HepG2 (cell line): ENCODE data around the gene GSTM1. TPM values are rescaled to one million over a fixed set of nuclear protein-coding genes. Genes with fewer than 3 reads are reported as not detected.

ENCODE experiments used
- ARID4A ChIP-seq: sonication (generic); formaldehyde crosslinking; IDR thresholded peaks from 2 replicates; pipeline ENCODE4 v1.5.0; 2020; ENCODE audit warnings: mild to moderate bottlenecking, missing genetic modification reagents, borderline replicate concordance
- ATF7 ChIP-seq, 2 experiments: fragments of 450-650 bp in 1 of 2; sonication (generic) in 1 of 2; formaldehyde crosslinking in 1 of 2; IDR thresholded peaks; 2 replicates each; pipeline versions ENCODE4 v1.4.0 to v1.6.1; 2016 to 2020; ENCODE audit warnings: antibody characterized with exemption in 1 of 2, mild to moderate bottlenecking in 1 of 2, missing genetic modification reagents in 1 of 2
- EEA1 ChIP-seq: sonication (generic); formaldehyde crosslinking; IDR thresholded peaks from 2 replicates; pipeline ENCODE4 v1.5.1; 2020; ENCODE audit warnings: mild to moderate bottlenecking, missing genetic modification reagents, borderline replicate concordance
- HMG20B ChIP-seq: conservative IDR thresholded peaks from 2 replicates; pipeline ENCODE4 v1.6.1; 2016; ENCODE audit warnings: missing genetic modification reagents, missing compliant biosample characterization
- IRF2 ChIP-seq: IDR thresholded peaks from 2 replicates; pipeline ENCODE4 v1.6.1; 2018; ENCODE audit warnings: missing genetic modification reagents, missing compliant biosample characterization
- ISL2 ChIP-seq: sonication (generic); formaldehyde crosslinking; IDR thresholded peaks from 2 replicates; pipeline ENCODE4 v1.5.0; 2020; ENCODE audit warnings: missing genetic modification reagents
- JARID2 ChIP-seq: sonication (generic); formaldehyde crosslinking; IDR thresholded peaks from 2 replicates; pipeline ENCODE4 v1.8.1; 2023; ENCODE audit warnings: missing genetic modification reagents, inconsistent platforms; ENCODE audit not compliant: insufficient replicate concordance
- MTERF4 ChIP-seq: sonication (generic); formaldehyde crosslinking; IDR thresholded peaks from 2 replicates; pipeline ENCODE4 v1.8.0; 2023; ENCODE audit warnings: mild to moderate bottlenecking, missing genetic modification reagents
- NRL ChIP-seq: sonication (generic); formaldehyde crosslinking; IDR thresholded peaks from 2 replicates; pipeline ENCODE4 v1.5.0; 2020; ENCODE audit warnings: missing genetic modification reagents, mild to moderate bottlenecking, moderate library complexity, borderline replicate concordance
- RBM39 ChIP-seq: fragments of 200-400 bp; formaldehyde crosslinking; IDR thresholded peaks from one replicate; pipeline ENCODE4 v1.6.1; 2018; ENCODE audit warnings: antibody characterized with exemption, mild to moderate bottlenecking, low read depth, low read length; ENCODE audit not compliant: poor library complexity, severe bottlenecking
- SETDB1 ChIP-seq: sonication (generic); formaldehyde crosslinking; IDR thresholded peaks from 2 replicates; pipeline ENCODE4 v1.5.1; 2020; ENCODE audit warnings: missing genetic modification reagents, mild to moderate bottlenecking, borderline replicate concordance
- ZFAT ChIP-seq: sonication (generic); formaldehyde crosslinking; conservative IDR thresholded peaks from 2 replicates; pipeline ENCODE4 v1.8.1; 2023; ENCODE audit warnings: missing genetic modification reagents, inconsistent platforms
- ZNF556 ChIP-seq: sonication (generic); formaldehyde crosslinking; IDR thresholded peaks from 2 replicates; pipeline ENCODE4 v1.4.0; 2020; ENCODE audit warnings: mild to moderate bottlenecking, missing genetic modification reagents, borderline replicate concordance
- ZNF710 ChIP-seq: sonication (generic); formaldehyde crosslinking; IDR thresholded peaks from 2 replicates; pipeline ENCODE4 v1.5.0; 2020; ENCODE audit warnings: mild to moderate bottlenecking, missing genetic modification reagents, borderline replicate concordance
- ZSCAN5A ChIP-seq: sonication (generic); formaldehyde crosslinking; IDR thresholded peaks from 2 replicates; pipeline ENCODE4 v1.8.0; 2022; ENCODE audit warnings: mild to moderate bottlenecking, missing genetic modification reagents, borderline replicate concordance
- polyA plus RNA-seq, 8 experiments: library from polyadenylated mRNA; depleted of rRNA in 3 of 8; stranded (reverse) in 7 of 8; unstranded in 1 of 8; fragments of >200 nt; fragmentation: Illumina TruSeq in 4 of 8; extraction: Trizol in 4 of 8; gene quantifications; 2 replicates each; pipeline versions ENCODE4 v1.2.1 to v1.2.3, GENCODE V29; 2011 to 2016; ENCODE audit warnings: low read depth in 4 of 8, missing spikeins in 1 of 8, mixed read lengths in 1 of 8; ENCODE audit not compliant: insufficient read depth in 1 of 8
- total RNA-seq, 5 experiments: library from RNA; depleted of rRNA; stranded (reverse); fragments of >200 nt; fragmentation: Illumina TruSeq; extraction: Trizol; gene quantifications; 2 replicates each; pipeline ENCODE4 v1.2.3, GENCODE V29; 2016; ENCODE audit warnings: low read depth in 1 of 5

GSTM1 gene
- total and polyA plus RNA-seq, 2 of the 13 experiments (the other 11 are each of a cell fraction or from before 2014, with no cell fraction given) = 0.42 TPM; not detected in 1

GRCh38 chr1:109643385-109644230 is 44.0 kb upstream of the GSTM1 start (continued):
- TF ChIP-seq ATF7 (IDR thresholded peaks at IDR 0.05) (no peak), ATF7 (CRISPR knock-in tag; IDR thresholded peaks at IDR 0.05) (no peak), HMG20B (CRISPR knock-in tag) (no peak), IRF2 (CRISPR knock-in tag) (peak; percentile 59), ZSCAN5A (no peak), ZFAT (CRISPR knock-in tag) (no peak), ISL2 (CRISPR knock-in tag) (peak; percentile 14; the same call in 1 of the 2 replicates), ARID4A (peak; percentile 46; the same call in 1 of the 2 replicates), NRL (peak; percentile 31; the same call in 1 of the 2 replicates), EEA1 (CRISPR knock-in tag) (peak; percentile 34; the same call in 1 of the 2 replicates), ZNF710 (CRISPR knock-in tag) (no peak), SETDB1 (CRISPR knock-in tag) (no peak), ZNF556 (CRISPR knock-in tag) (peak; percentile 33; the same call in 1 of the 2 replicates), RBM39 (peak; percentile 37), JARID2 (peak; percentile 12), MTERF4 (CRISPR knock-in tag) (peak; percentile 73; the same call in 1 of the 2 replicates)
